ENCODE measurements around the gene MBD4. TPM values are rescaled to one million over a fixed set of nuclear protein-coding genes. Genes with fewer than 3 reads are reported as not detected.

The MBD4 gene
- polyA plus RNA-seq, 3 donors: 25.6 to 31.5 (median 30.1) TPM

- Histone ChIP-seq H3K27me3 (ENCODE audit: control insufficient read depth in 2 of 2, insufficient read depth in 2 of 2, low read length in 2 of 2) (no peaks in the 10 kb centered on the region), H4K20me1 (ENCODE audit: insufficient read depth, low read length) (no peaks in the 10 kb centered on the region), H3K4me2 (replicated peaks; ENCODE audit: extremely low read depth, low read length, poor library complexity, severe bottlenecking) (no peak overlapping the region), H3K4me3 (replicated peaks in 1 of 3; ENCODE audit: low read depth in 2 of 3, low read length in 3 of 3) (no peak overlapping the region), H3K4me1 (ENCODE audit: control insufficient read depth in 1 of 2, insufficient read depth in 2 of 2, low read length in 2 of 2) (no peaks in the 10 kb centered on the region), H2AFZ (ENCODE audit: insufficient read depth, low read depth, low read length, poor library complexity, severe bottlenecking) (no peak overlapping the region), H3K9ac (ENCODE audit: insufficient read depth, low read length, poor library complexity, severe bottlenecking) (no peak overlapping the region), H3K36me3 (replicated peaks in 1 of 2; ENCODE audit: control insufficient read depth in 1 of 2, insufficient read depth in 2 of 2, low read length in 2 of 2) (no peaks in the 10 kb centered on the region), H3K9me3 (replicated peaks in 1 of 2; ENCODE audit: control insufficient read depth in 1 of 2, insufficient read depth in 1 of 2, low read length in 2 of 2) (no peaks in the 10 kb centered on the region), H3K27ac (ENCODE audit: low read depth in 1 of 2, low read length in 2 of 2) (no peak overlapping the region), H3K79me2 (ENCODE audit: insufficient read depth, low read length) (no peaks in the 10 kb centered on the region)
- peaks cover 0 to 3% (median 1%) of the 10 kb centered on the region in 3 donors for H3K27me3 Mint-ChIP-seq (ENCODE audit: low read depth in 3 of 3)
- intact Hi-C loops (cut with micrococcal nuclease): no loop called here
- TF ChIP-seq, protein P1, sequence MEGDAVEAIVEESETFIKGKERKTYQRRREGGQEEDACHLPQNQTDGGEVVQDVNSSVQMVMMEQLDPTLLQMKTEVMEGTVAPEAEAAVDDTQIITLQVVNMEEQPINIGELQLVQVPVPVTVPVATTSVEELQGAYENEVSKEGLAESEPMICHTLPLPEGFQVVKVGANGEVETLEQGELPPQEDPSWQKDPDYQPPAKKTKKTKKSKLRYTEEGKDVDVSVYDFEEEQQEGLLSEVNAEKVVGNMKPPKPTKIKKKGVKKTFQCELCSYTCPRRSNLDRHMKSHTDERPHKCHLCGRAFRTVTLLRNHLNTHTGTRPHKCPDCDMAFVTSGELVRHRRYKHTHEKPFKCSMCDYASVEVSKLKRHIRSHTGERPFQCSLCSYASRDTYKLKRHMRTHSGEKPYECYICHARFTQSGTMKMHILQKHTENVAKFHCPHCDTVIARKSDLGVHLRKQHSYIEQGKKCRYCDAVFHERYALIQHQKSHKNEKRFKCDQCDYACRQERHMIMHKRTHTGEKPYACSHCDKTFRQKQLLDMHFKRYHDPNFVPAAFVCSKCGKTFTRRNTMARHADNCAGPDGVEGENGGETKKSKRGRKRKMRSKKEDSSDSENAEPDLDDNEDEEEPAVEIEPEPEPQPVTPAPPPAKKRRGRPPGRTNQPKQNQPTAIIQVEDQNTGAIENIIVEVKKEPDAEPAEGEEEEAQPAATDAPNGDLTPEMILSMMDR (IDR thresholded peaks at IDR 0.05): no peak
- H3K27ac Mint-ChIP-seq: no peak overlapping the region
- no peak overlapping the region for H3K4me3 Mint-ChIP-seq
- no peaks in the 10 kb centered on the region for H3K4me1 Mint-ChIP-seq
- WGBS (ENCODE audit: insufficient coverage): 97% methylated on average over 4 of the region's 6 CpGs
- DNase-seq: no peak
- no peaks in the 10 kb centered on the region for H3K36me3 Mint-ChIP-seq
- H3K9me3 Mint-ChIP-seq: peaks cover 0 to 2% (median 0%) of the 10 kb centered on the region in 7 donors
Measured at GRCh38 chr3:129412542-129413198, 27.1 kb downstream of the MBD4 start.

GRCh38 chr3:129410971-129411370 is 28.8 kb downstream of the MBD4 start:
- TF ChIP-seq, protein P1 (IDR thresholded peaks at IDR 0.05): no peak
- no peaks in the 10 kb centered on the region for H4K20me1 ChIP-seq (ENCODE audit: insufficient read depth, low read length)
- H3K4me1 ChIP-seq (ENCODE audit: control insufficient read depth in 1 of 2, insufficient read depth in 2 of 2, low read length in 2 of 2): no peaks in the 10 kb centered on the region
- no peak overlapping the region for H3K9ac ChIP-seq (ENCODE audit: insufficient read depth, low read length, poor library complexity, severe bottlenecking)
- H3K27ac Mint-ChIP-seq: no peak overlapping the region
- no peaks in the 10 kb centered on the region for H3K9me3 ChIP-seq (replicated peaks in 1 of 2; ENCODE audit: control insufficient read depth in 1 of 2, insufficient read depth in 1 of 2, low read length in 2 of 2)
- no peaks in the 10 kb centered on the region for H3K27me3 ChIP-seq (ENCODE audit: control insufficient read depth in 2 of 2, insufficient read depth in 2 of 2, low read length in 2 of 2)
- no peak for DNase-seq
- no peak overlapping the region for H3K27ac ChIP-seq (ENCODE audit: low read depth in 1 of 2, low read length in 2 of 2)
- no peak overlapping the region for H2AFZ ChIP-seq (ENCODE audit: insufficient read depth, low read depth, low read length, poor library complexity, severe bottlenecking)
- no peak overlapping the region for H3K4me2 ChIP-seq (replicated peaks; ENCODE audit: extremely low read depth, low read length, poor library complexity, severe bottlenecking)
- no peaks in the 10 kb centered on the region for H3K36me3 Mint-ChIP-seq
- H3K4me3 Mint-ChIP-seq: no peak overlapping the region
- no peaks in the 10 kb centered on the region for H3K4me1 Mint-ChIP-seq
- no peak overlapping the region for H3K4me3 ChIP-seq (replicated peaks in 1 of 3; ENCODE audit: low read depth in 2 of 3, low read length in 3 of 3)
- H3K9me3 Mint-ChIP-seq: peaks cover 0 to 2% (median 0%) of the 10 kb centered on the region in 7 donors
- H3K79me2 ChIP-seq (ENCODE audit: insufficient read depth, low read length): no peaks in the 10 kb centered on the region
- H3K36me3 ChIP-seq (replicated peaks in 1 of 2; ENCODE audit: control insufficient read depth in 1 of 2, insufficient read depth in 2 of 2, low read length in 2 of 2): no peaks in the 10 kb centered on the region
- intact Hi-C loops (cut with micrococcal nuclease): no loop called here
- 94% methylated on average over 15 of the region's 17 CpGs for WGBS (ENCODE audit: insufficient coverage)
- H3K27me3 Mint-ChIP-seq (ENCODE audit: low read depth in 3 of 3): peaks cover 0 to 3% (median 3%) of the 10 kb centered on the region in 3 donors

Measured in CD14-positive monocyte (primary cell).